Right lobe of liver (tissue), 6 donors: ENCODE measurements around the gene MAST2. TPM values are rescaled to one million over a fixed set of nuclear protein-coding genes. Genes with fewer than 3 reads are reported as not detected.

Experiments
- ATAC-seq, 4 donors: fragments of 200-7000 bp; cut with Tn5 transposase; one replicate each; pipeline ENCODE4 v1.9.1; 2020; ENCODE audit warnings: mild to moderate bottlenecking in 4 of 4, moderate library complexity in 4 of 4
- DNase-seq, 3 donors: peaks; one replicate each; pipeline ENCODE4 v3.0.0-alpha.2; 2020
- H3K27ac ChIP-seq, 3 donors: fragments of 200-600 bp; one replicate each; pipeline ENCODE4 v1.8.0; 2022
- H3K27me3 ChIP-seq, 2 donors: fragments of 200-600 bp; one replicate each; pipeline ENCODE4 v1.8.0; 2022
- H3K36me3 ChIP-seq, 4 donors: fragments of 200-600 bp; sonication (generic) in 1 of 4; one replicate each; pipeline versions ENCODE4 v1.5.1 to v1.8.0; 2017 to 2022; ENCODE audit warnings: control low read depth in 1 of 4
- H3K4me1 ChIP-seq, 4 donors: fragments of 200-600 bp; sonication (generic) in 1 of 4; one replicate each; pipeline versions ENCODE4 v1.5.1 to v1.8.0; 2017 to 2022; ENCODE audit warnings: control low read depth in 1 of 4
- H3K4me3 ChIP-seq, 3 donors: fragments of 200-600 bp; one replicate each; pipeline ENCODE4 v1.8.0; 2022
- H3K9me3 ChIP-seq, 4 donors: fragments of 200-600 bp; sonication (generic) in 1 of 4; one replicate each; pipeline versions ENCODE4 v1.5.1 to v1.8.0; 2017 to 2022; ENCODE audit warnings: control low read depth in 1 of 4
- CTCF ChIP-seq, 4 donors: fragments of 200-600 bp in 3 of 4; fragments of 450-650 bp in 1 of 4; IDR thresholded peaks; one replicate each; pipeline versions ENCODE4 v1.5.1 to v1.8.0; 2016 to 2022; ENCODE audit warnings: antibody characterized with exemption in 4 of 4, mild to moderate bottlenecking in 2 of 4
- POLR2A ChIP-seq: fragments of 450-650 bp; IDR thresholded peaks from one replicate; pipeline ENCODE4 v1.6.1; 2017; ENCODE audit warnings: antibody characterized with exemption, mild to moderate bottlenecking
- WGBS: methylation state at CpG from one replicate; pipeline ENCODE4 v1.1.6; 2018; ENCODE audit warnings: low coverage, low lambda C conversion rate; ENCODE audit not compliant: insufficient coverage; ENCODE audit errors: missing lambda C conversion rate; 5-methylcytosine and 5-hydroxymethylcytosine counted together
- intact Hi-C, 2 donors: fragments of 100-400 bp; cut with DNase I; formaldehyde crosslinking; loops; one replicate each; pipeline versions ENCODE4 v1.11.2 to v1.14.1; 2022
- total RNA-seq, 6 experiments: library from RNA; depleted of rRNA in 2 of 6; stranded (reverse); fragments of >200 nt in 2 of 6; fragmentation: NEBNext Ultra II Directional in 3 of 6; extraction: Animal tissue kit (Norgen Biotek cat#: 25700) in 3 of 6; gene quantifications; one replicate each; pipeline versions ENCODE4 v1.1.0 to v1.2.4, GENCODE V29; 2016 to 2023
- donor health status: DM: no; HTN: yes; CAD: no.
- donor health status: DM: no; HTN: no; CAD: no.
- donor health status: DM: no; HTN: no; CAD: no.
- donor health status: DM: no; HTN: yes; CAD: no.
- donor health status: DM: no; HTN: yes; CAD: no.

MAST2 gene
- total RNA-seq, 6 experiments from 2014 or later, result 9.9 to 14.9 (median 12.3) TPM

GRCh38 chr1:46027788-46028573, 224.6 kb downstream of the MAST2 start:
- Histone ChIP-seq H3K27me3 (no peaks in the 10 kb centered on the region), H3K4me1 (no peaks in the 10 kb centered on the region), H3K4me3 (no peak overlapping the region), H3K9me3 (no peaks in the 10 kb centered on the region), H3K27ac (no peak overlapping the region), H3K36me3 (peaks cover 0 to 15% (median 0%) of the 10 kb centered on the region in 4 donors)
- intact Hi-C loops, result no loop called here
- DNase-seq (no peak), ATAC-seq (no peak)
- 96% methylated on average over 5 of the region's 8 CpGs for WGBS
- no peak for TF ChIP-seq POLR2A
- no peak for TF ChIP-seq CTCF (IDR thresholded peaks at IDR 0.05)

DNA sequence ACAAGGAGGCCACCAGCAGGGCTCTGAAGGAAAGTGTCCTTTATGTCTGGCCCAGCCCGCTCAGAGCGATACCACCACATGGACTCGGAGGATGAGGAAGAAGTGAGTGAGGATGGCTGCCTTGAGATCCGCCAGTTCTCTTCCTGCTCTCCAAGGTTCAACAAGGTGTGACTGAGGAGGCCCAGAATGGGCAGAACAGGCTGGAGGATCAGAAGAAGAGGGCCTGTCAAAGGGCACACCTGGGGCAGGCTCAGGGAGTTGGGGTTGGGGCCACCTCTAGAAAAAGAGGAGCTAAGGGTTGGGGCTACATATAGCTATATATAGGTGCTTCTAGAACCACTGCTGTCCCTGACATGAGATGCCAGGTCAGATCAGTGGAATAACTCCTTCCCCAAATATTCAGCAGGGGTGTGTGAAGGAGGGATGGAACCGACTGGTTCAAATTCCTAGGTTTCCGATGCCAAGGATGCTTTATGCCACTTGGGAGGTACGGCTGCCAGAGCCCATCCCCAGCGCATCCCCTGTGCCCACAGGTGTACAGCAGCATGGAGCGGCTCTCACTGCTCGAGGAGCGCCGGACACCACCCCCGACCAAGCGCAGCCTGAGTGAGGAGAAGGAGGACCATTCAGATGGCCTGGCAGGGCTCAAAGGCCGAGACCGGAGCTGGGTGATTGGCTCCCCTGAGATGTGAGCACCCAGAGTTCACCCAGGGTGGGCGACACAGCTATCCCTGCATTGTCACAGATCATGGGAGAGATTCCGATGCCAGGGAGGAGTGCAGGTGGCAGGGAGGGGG, 226.9 kb downstream of the MAST2 start:
- no peak overlapping the region for H3K4me3 ChIP-seq
- TF ChIP-seq POLR2A (no peak), CTCF (IDR thresholded peaks at IDR 0.05) (no peak)
- no peaks in the 10 kb centered on the region for H3K4me1 ChIP-seq
- H3K9me3 ChIP-seq, result no peaks in the 10 kb centered on the region
- H3K27ac ChIP-seq, result no peak overlapping the region
- 91% methylated on average over 3 of the region's 18 CpGs for whole genome bisulfite sequencing
- intact Hi-C loops, result loop anchor here (5.0 kb wide), 2 partner anchors 142 to 192 kb away; no protein-coding TSS in a partner anchor
- ATAC-seq, result no peak
- no peak for DNase-seq
- no peaks in the 10 kb centered on the region for H3K27me3 ChIP-seq
- peaks cover 0 to 11% (median 0%) of the 10 kb centered on the region in 4 donors for H3K36me3 ChIP-seq

- Histone ChIP-seq H3K4me3 (no peak overlapping the region), H3K36me3 (peaks cover 0 to 11% (median 0%) of the 10 kb centered on the region in 4 donors), H3K9me3 (no peaks in the 10 kb centered on the region), H3K27me3 (no peaks in the 10 kb centered on the region), H3K4me1 (no peaks in the 10 kb centered on the region), H3K27ac (no peak overlapping the region)
- DNase-seq (no peak), ATAC-seq (no peak)
- 91% methylated on average over 4 of the region's 26 CpGs for WGBS
- no peak for TF ChIP-seq CTCF (IDR thresholded peaks at IDR 0.05)
- TF ChIP-seq POLR2A, result no peak
- intact Hi-C loops, result loop anchor here (5.0 kb wide), 2 partner anchors 141 to 191 kb away; no protein-coding TSS in a partner anchor
Measured at GRCh38 chr1:46030876-46031660, 227.7 kb downstream of the MAST2 start.
